Astrocyte of the spinal cord (primary cell): Measurements from ENCODE around the gene NPEPL1.
A peak's percentile ranks its signal among the peaks of the same experiment; 100 is the strongest.

Source experiments
- DNase-seq: peaks from one replicate; pipeline ENCODE4 v3.0.0; 2011; ENCODE audit warnings: low read depth, low spot score
- H3K4me3 ChIP-seq: 2 replicates; pipeline ENCODE4 v1.5.1; 2011; ENCODE audit warnings: low read depth, mild to moderate bottlenecking, low read length, moderate library complexity
- in situ Hi-C: cut with HindIII; loops from 2 replicates; pipeline ENCODE4 v1.10.0; 2017; ENCODE audit warnings: low sequenced_read_pairs
- TF ChIP-seq, protein P1 (sequence below): IDR thresholded peaks from 2 replicates; pipeline ENCODE4 v1.5.1; 2012; ENCODE audit warnings: low read depth, mild to moderate bottlenecking, low read length, inconsistent platforms

NPEPL1 gene

DNA sequence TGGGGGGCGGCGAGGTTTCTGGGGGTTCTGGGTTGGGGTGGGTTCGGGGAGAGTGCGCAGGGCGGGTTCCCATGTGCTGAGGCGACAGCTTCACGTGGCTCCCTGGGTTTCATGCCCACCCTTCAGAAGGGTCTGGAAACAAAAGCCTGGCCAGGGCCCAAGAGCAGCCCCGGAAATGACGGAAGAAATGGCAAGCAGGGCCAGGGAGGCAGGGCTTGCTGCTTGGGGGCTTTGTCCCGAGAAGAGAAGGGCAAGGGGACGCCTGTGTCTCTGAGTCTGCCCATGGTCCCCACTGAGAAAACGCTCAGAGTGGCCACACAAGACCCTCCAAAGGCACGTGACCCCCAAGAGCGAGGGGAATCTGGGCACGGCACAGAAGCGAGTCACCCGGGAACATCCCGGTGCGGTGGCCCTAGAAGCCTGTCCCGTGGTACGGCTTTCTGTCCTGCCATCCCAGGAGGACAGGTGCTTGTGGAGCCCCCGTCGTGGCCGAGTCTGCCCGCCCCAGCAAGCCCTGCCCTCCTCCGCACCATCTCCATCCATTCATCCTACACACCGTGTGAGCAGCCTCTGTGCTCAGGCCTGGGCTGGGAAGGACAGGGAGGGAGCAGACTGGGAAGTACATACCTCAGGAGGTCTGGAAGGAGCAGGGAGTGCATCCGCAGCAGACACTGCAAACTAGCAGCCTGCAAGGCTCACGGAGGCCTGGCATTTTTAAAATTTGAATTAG is 9.0 kb downstream of the NPEPL1 start:
- no peak overlapping the region for H3K4me3 ChIP-seq
- in situ Hi-C loops = no loop called here
- TF ChIP-seq, protein P1, sequence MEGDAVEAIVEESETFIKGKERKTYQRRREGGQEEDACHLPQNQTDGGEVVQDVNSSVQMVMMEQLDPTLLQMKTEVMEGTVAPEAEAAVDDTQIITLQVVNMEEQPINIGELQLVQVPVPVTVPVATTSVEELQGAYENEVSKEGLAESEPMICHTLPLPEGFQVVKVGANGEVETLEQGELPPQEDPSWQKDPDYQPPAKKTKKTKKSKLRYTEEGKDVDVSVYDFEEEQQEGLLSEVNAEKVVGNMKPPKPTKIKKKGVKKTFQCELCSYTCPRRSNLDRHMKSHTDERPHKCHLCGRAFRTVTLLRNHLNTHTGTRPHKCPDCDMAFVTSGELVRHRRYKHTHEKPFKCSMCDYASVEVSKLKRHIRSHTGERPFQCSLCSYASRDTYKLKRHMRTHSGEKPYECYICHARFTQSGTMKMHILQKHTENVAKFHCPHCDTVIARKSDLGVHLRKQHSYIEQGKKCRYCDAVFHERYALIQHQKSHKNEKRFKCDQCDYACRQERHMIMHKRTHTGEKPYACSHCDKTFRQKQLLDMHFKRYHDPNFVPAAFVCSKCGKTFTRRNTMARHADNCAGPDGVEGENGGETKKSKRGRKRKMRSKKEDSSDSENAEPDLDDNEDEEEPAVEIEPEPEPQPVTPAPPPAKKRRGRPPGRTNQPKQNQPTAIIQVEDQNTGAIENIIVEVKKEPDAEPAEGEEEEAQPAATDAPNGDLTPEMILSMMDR = no peak
- no peak for DNase-seq

DNA sequence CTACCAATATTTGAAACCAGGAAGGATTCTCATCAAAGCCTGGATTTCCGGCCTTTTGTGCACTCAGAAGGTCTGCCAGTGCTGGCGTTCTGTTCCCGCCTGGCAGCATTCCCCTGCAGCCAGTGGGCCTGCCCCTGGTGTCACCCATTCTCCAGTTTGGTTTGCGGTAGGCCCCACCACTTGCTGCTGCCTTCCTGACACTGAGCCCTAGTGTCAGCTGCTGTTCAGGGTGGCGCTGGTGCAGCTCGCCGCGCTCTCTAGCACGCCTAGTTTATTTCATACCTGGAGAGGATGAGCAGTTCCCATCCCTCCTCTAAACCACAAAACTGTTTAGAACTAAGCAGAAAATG is 9.5 kb downstream of the NPEPL1 start:
- in situ Hi-C loops = no loop called here
- no peak overlapping the region for H3K4me3 ChIP-seq
- DNase-seq = no peak
- TF ChIP-seq, protein P1 = no peak

DNA sequence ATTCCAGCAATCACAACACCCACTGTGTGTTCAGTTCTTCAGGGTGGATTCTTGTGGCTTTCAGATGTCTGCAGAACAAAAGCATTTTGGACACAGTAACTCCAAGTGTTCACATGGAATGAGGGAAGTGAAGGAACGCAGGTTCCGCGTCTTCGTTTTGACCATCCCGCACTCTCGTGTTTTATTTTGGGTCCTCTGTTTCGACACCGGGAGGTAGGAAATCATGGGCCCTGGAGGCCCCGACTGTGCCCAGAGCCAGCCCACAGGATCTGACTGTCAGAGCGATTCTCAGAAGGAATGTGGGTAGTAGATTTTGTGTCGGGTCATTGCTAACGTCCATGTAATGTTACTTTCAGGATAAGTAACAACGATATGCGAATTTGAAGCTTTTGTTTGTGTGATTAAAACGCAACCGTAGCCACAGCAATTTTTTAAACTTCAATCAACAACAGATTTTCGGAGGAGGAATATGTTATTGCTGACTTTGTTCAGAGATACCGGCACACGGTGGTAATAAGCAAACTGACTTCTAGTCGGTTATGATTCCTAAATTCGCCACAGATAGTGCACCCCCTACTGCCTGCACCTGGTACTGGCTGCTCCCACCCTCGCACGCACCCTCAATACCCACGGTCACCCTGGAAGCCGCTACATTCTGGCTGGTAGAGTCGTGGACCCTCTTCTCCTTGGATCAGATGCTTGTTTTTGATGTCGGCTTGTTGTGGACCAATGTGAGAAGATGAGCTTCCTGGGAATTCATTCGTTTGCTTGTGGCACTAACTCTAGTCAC is 10.5 kb downstream of the NPEPL1 start:
- TF ChIP-seq, protein P1 = peak; percentile 35
- no peak overlapping the region for H3K4me3 ChIP-seq
- DNase-seq = no peak
- in situ Hi-C loops = no loop called here

DNA sequence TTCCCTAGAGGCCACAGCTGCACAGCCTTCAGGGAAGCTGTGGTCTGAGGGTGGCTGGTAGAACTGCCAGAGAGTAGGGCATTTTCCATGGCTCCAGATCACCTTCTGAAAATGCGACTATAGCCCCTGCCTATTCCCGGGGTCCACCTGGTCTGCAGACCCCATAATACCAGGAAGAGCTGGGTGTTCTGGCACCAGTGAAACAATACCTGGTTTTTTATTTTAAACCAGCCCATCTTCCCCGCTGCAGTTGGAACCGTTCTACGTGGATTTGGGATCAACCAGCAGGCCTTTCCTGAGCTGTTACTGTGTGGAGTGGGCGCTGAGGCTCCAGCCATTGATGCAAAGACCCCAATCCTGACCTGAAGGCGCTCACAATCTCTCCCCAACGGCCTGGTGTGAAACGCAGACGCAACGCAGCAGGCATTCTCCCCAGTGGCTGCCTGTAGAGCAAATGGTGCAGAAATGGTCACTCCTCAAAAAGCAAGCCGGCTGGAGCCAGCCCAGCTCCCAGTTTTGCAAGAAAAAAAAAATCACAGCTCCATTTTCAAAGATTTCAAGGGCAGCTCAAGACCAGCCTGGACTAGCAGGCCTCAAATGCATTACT is 11.3 kb downstream of the NPEPL1 start:
- TF ChIP-seq, protein P1 = no peak
- no peak overlapping the region for H3K4me3 ChIP-seq
- no peak for DNase-seq
- in situ Hi-C loops = no loop called here

DNA sequence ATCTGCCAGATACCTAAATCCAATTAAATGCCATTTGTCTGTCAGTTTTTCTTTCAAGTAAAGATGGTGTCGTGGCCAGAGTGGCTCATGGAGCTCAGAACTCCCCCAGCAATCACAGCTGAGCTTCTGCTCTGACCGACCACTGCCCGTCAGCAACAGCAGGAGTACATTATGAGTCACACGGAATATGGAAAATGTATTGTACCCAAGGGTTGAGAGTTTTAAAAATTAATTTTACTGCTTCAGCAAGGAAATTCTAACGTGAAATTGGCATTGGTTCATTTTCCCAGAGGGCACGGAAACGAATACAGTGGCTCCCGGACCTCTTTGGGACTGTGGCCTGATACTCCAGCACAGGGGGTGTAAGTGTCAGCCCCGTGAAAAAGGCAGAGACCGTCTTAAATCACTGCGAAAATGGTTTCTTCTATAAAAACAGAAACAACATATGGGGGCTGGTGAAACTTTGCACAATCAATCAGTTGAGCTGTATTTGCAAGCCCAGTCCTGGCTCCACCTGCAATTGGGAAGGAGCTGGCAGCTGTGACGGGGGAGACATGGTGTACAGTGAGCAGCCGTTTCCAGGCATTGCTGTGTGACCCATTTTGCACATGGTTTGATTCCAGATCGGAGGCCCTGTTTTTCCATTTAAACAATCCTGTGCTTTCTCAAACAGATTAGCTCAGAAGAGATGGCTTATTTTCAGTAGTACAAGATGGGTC is 12.8 kb downstream of the NPEPL1 start:
- in situ Hi-C loops = no loop called here
- TF ChIP-seq, protein P1 = no peak
- DNase-seq = no peak
- no peak overlapping the region for H3K4me3 ChIP-seq

DNA sequence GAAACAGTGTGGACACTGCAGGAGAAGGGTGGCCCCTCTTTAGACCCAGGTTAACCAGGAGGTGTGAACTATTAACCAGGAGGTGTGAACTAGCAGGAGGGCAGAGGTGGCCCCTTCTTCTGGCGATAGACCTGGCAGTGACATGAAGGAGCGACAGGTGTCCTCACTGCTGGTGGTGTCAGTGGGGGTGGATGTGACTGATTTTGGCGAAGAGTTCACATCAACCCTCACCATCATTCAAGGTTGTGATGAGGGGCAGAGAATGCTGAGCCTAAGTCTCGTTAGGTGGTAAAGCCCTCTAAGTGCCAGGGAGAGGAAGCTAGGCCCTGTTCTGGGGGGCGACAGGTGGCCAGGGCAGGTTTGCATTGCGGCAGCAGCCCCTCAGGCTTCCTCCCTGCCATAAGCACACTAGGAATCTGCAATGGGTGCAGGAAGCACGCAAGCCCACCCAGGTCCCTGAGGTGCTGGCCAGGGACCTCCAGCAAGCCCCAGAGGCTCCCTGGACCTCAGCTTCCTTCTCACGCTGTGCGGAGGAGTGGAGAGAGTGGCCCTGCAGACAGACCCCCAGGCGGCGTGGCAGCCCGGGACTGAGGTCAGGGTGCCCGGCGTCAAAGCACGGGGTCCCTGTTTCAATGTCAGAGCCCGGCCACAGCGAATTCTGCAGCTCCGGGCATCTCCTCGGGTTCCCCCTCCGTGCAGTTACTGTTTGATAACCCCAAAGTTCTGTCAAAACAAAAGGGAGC is 13.7 kb downstream of the NPEPL1 start:
- TF ChIP-seq, protein P1 = no peak
- in situ Hi-C loops = no loop called here
- no peak for DNase-seq
- no peak overlapping the region for H3K4me3 ChIP-seq
